WTC11 (cell line): Measurements from ENCODE around the gene RAPSN. TPM values are rescaled to one million over a fixed set of nuclear protein-coding genes. Genes with fewer than 3 reads are reported as not detected.

ENCODE experiments used
- ATAC-seq: fragments of 200-7000 bp; cut with Tn5 transposase; 2 replicates; pipeline ENCODE4 v1.10.0; 2021; ENCODE audit warnings: mild to moderate bottlenecking, moderate library complexity
- CTCF ChIA-PET: fragments of 300-600 bp; sonication (Branson Sonifier 250); formaldehyde crosslinking; loops from one replicate; lab custom pipeline; 2021; ENCODE audit warnings: antibody characterized with exemption; lab: Charles Lee
- POLR2A ChIA-PET: fragments of 350-600 bp; sonication (Branson Sonifier 250); formaldehyde crosslinking; loops from one replicate; lab custom pipeline; 2021; ENCODE audit warnings: antibody characterized with exemption; lab: Charles Lee
- DNase-seq: peaks from one replicate; pipeline ENCODE4 v3.0.0; 2021; ENCODE audit warnings: low spot score
- H3K27ac Mint-ChIP-seq: 2 replicates; pipeline ENCODE4 v1.8.0; 2021; ENCODE audit warnings: mixed read lengths
- H3K27me3 Mint-ChIP-seq: 2 replicates; pipeline ENCODE4 v1.8.0; 2021; ENCODE audit warnings: low read depth, mild to moderate bottlenecking, moderate library complexity, mixed read lengths
- H3K36me3 Mint-ChIP-seq: 2 replicates; pipeline ENCODE4 v1.8.0; 2021; ENCODE audit warnings: mixed read lengths
- H3K4me1 Mint-ChIP-seq: 2 replicates; pipeline ENCODE4 v1.8.0; 2022; ENCODE audit warnings: mixed read lengths
- H3K4me3 Mint-ChIP-seq: 2 replicates; pipeline ENCODE4 v1.8.0; 2021; ENCODE audit warnings: mild to moderate bottlenecking, moderate library complexity, mixed read lengths
- H3K9me3 Mint-ChIP-seq: 2 replicates; pipeline ENCODE4 v1.8.0; 2021; ENCODE audit warnings: mixed read lengths
- ATF1 ChIP-seq: sonication (generic); formaldehyde crosslinking; IDR thresholded peaks from 2 replicates; pipeline ENCODE4 v1.8.1; 2023; ENCODE audit warnings: mild to moderate bottlenecking, moderate library complexity, missing genetic modification reagents
- CREM ChIP-seq: sonication (generic); formaldehyde crosslinking; IDR thresholded peaks from 2 replicates; pipeline ENCODE4 v1.8.1; 2022; ENCODE audit warnings: mild to moderate bottlenecking, missing genetic modification reagents, moderate library complexity
- E2F4 ChIP-seq: sonication (generic); formaldehyde crosslinking; IDR thresholded peaks from 2 replicates; pipeline ENCODE4 v1.8.1; 2022; ENCODE audit warnings: low read depth, mild to moderate bottlenecking, moderate library complexity, missing genetic modification reagents, borderline replicate concordance
- E2F5 ChIP-seq: sonication (generic); formaldehyde crosslinking; IDR thresholded peaks from 2 replicates; pipeline ENCODE4 v1.8.1; 2022; ENCODE audit warnings: mild to moderate bottlenecking, moderate library complexity, missing genetic modification reagents
- ERG ChIP-seq: fragments of 250-450 bp; sonication (Bioruptor Pico); IDR thresholded peaks from 2 replicates; pipeline ENCODE4 v1.8.0; 2021; ENCODE audit warnings: mild to moderate bottlenecking
- ETV6 ChIP-seq: sonication (generic); formaldehyde crosslinking; IDR thresholded peaks from 2 replicates; pipeline ENCODE4 v1.8.1; 2022; ENCODE audit warnings: mild to moderate bottlenecking, missing genetic modification reagents
- FOXJ3 ChIP-seq: sonication (generic); formaldehyde crosslinking; IDR thresholded peaks from 2 replicates; pipeline ENCODE4 v1.9.0; 2021; ENCODE audit warnings: missing genetic modification reagents, mild to moderate bottlenecking, borderline replicate concordance
- HMGA2 ChIP-seq: fragments of 250-450 bp; sonication (Bioruptor Pico); IDR thresholded peaks from 2 replicates; pipeline ENCODE4 v1.4.0; 2021; ENCODE audit warnings: mild to moderate bottlenecking, moderate library complexity
- IRF2 ChIP-seq: sonication (generic); formaldehyde crosslinking; IDR thresholded peaks from 2 replicates; pipeline ENCODE4 v1.8.0; 2022; ENCODE audit warnings: low read depth, missing genetic modification reagents, borderline replicate concordance
- NR1H2 ChIP-seq: sonication (generic); formaldehyde crosslinking; IDR thresholded peaks from 2 replicates; pipeline ENCODE4 v1.9.0; 2021; ENCODE audit warnings: mild to moderate bottlenecking, moderate library complexity, missing genetic modification reagents
- RELA ChIP-seq: sonication (generic); formaldehyde crosslinking; IDR thresholded peaks from 2 replicates; pipeline ENCODE4 v1.8.1; 2022; ENCODE audit warnings: missing genetic modification reagents, mild to moderate bottlenecking, borderline replicate concordance
- SOX15 ChIP-seq: fragments of 250-450 bp; sonication (Bioruptor Pico); IDR thresholded peaks from 2 replicates; pipeline ENCODE4 v1.9.0; 2021; ENCODE audit warnings: mild to moderate bottlenecking
- SP1 ChIP-seq: sonication (generic); formaldehyde crosslinking; conservative IDR thresholded peaks from 2 replicates; pipeline ENCODE4 v1.8.1; 2022; ENCODE audit warnings: missing genetic modification reagents
- ZNF232 ChIP-seq: sonication (generic); formaldehyde crosslinking; IDR thresholded peaks from 2 replicates; pipeline ENCODE4 v1.8.0; 2022; ENCODE audit warnings: mild to moderate bottlenecking, missing genetic modification reagents
- ZNF263 ChIP-seq: sonication (generic); formaldehyde crosslinking; IDR thresholded peaks from 2 replicates; pipeline ENCODE4 v1.8.1; 2022; ENCODE audit warnings: low read depth, mild to moderate bottlenecking, moderate library complexity, missing genetic modification reagents
- ZNF396 ChIP-seq: fragments of 250-450 bp; sonication (Bioruptor Pico); IDR thresholded peaks from 2 replicates; pipeline ENCODE4 v1.8.0; 2021; ENCODE audit warnings: mild to moderate bottlenecking, moderate library complexity, borderline replicate concordance
- ZNF425 ChIP-seq: fragments of 250-450 bp; sonication (Bioruptor Pico); conservative IDR thresholded peaks from 2 replicates; pipeline ENCODE4 v1.9.0; 2021; ENCODE audit warnings: mild to moderate bottlenecking
- ZNF512 ChIP-seq: sonication (generic); formaldehyde crosslinking; IDR thresholded peaks from 2 replicates; pipeline ENCODE4 v1.8.1; 2022; ENCODE audit warnings: missing genetic modification reagents, borderline replicate concordance
- ZNF532 ChIP-seq: fragments of 250-450 bp; sonication (Bioruptor Pico); IDR thresholded peaks from 2 replicates; pipeline ENCODE4 v1.9.0; 2021; ENCODE audit warnings: mild to moderate bottlenecking, borderline replicate concordance
- total RNA-seq: library from RNA; stranded (reverse); gene quantifications from 3 replicates; pipeline ENCODE4 v1.2.3, GENCODE V29; 2021

The RAPSN gene
- total RNA-seq, 1 experiment from 2014 or later: 0.66 TPM

GRCh38 chr11:47489395-47489755, 40.4 kb upstream of the RAPSN start:
- peaks cover 44% of the 10 kb centered on the region for H3K36me3 Mint-ChIP-seq
- POLR2A ChIA-PET: no interaction called here
- no peaks in the 10 kb centered on the region for H3K9me3 Mint-ChIP-seq
- no peak for DNase-seq
- H3K27me3 Mint-ChIP-seq: no peaks in the 10 kb centered on the region
- CTCF ChIA-PET: no interaction called here
- H3K4me3 Mint-ChIP-seq: no peak overlapping the region
- H3K4me1 Mint-ChIP-seq: peaks cover 7% of the 10 kb centered on the region
- peak overlapping the region; percentile 65 for H3K27ac Mint-ChIP-seq
- ATAC-seq: no peak
- TF ChIP-seq E2F4 (CRISPR knock-in tag): no peak
- no peak for TF ChIP-seq ZNF232 (CRISPR knock-in tag)
- no peak for TF ChIP-seq SP1 (CRISPR knock-in tag)

- Mint-ChIP-seq H3K4me1 (peaks cover 2% of the 10 kb centered on the region), H3K36me3 (peaks cover 47% of the 10 kb centered on the region), H3K9me3 (no peaks in the 10 kb centered on the region), H3K27me3 (no peaks in the 10 kb centered on the region), H3K27ac (peak overlapping the region; percentile 44), H3K4me3 (no peak overlapping the region)
- ChIA-PET POLR2A (no interaction called here), CTCF (no interaction called here)
- DNase-seq (no peak), ATAC-seq (no peak)
- no peak for TF ChIP-seq E2F5 (CRISPR knock-in tag)
- no peak for TF ChIP-seq RELA (CRISPR knock-in tag)
Observed at GRCh38 chr11:47488674-47489394, 39.9 kb upstream of the RAPSN start.

GRCh38 chr11:47488111-47488510, 39.2 kb upstream of the RAPSN start:
- Mint-ChIP-seq H3K27ac (peak overlapping the region; percentile 44), H3K4me3 (no peak overlapping the region), H3K4me1 (no peaks in the 10 kb centered on the region), H3K27me3 (no peaks in the 10 kb centered on the region), H3K9me3 (no peaks in the 10 kb centered on the region), H3K36me3 (peaks cover 51% of the 10 kb centered on the region)
- TF ChIP-seq RELA (CRISPR knock-in tag) (no peak), ZNF396 (CRISPR knock-in tag) (no peak), SOX15 (CRISPR knock-in tag) (no peak), IRF2 (no peak), ATF1 (no peak), FOXJ3 (CRISPR knock-in tag) (no peak), NR1H2 (CRISPR knock-in tag) (no peak), ERG (CRISPR knock-in tag) (no peak), CREM (CRISPR knock-in tag) (no peak), ZNF263 (CRISPR knock-in tag) (no peak), HMGA2 (CRISPR knock-in tag) (no peak), ZNF532 (CRISPR knock-in tag) (no peak), ETV6 (CRISPR knock-in tag) (no peak), ZNF425 (CRISPR knock-in tag) (no peak), ZNF512 (CRISPR knock-in tag) (no peak)
- ChIA-PET CTCF (interaction anchor here (0.8 kb wide), 1 partner anchor 34 kb away, joined by 4 read pairs; no protein-coding TSS in a partner anchor), POLR2A (no interaction called here)
- DNase-seq (no peak), ATAC-seq (no peak)
